Sigmoid colon (tissue), 7 donors: ENCODE data around the gene THRSP. TPM values are rescaled to one million over a fixed set of nuclear protein-coding genes. Genes with fewer than 3 reads are reported as not detected.
"Not testable (repeated sequence)": the region's sequence is repeated elsewhere in the genome, so short reads cannot be mapped to it uniquely, and the experiment has no call there.

Experiments used
- DNase-seq: peaks from one replicate; pipeline ENCODE4 v3.0.0-alpha.2; 2019
- H3K27ac ChIP-seq, 4 donors: fragments of 200-600 bp; sonication (generic); one replicate each; pipeline ENCODE4 v1.5.1; 2016 to 2019; ENCODE audit warnings: mild to moderate bottlenecking in 1 of 4
- H3K27me3 ChIP-seq, 3 donors: fragments of 200-600 bp; sonication (generic); one replicate each; pipeline ENCODE4 v1.5.1; 2019; ENCODE audit warnings: mild to moderate bottlenecking in 1 of 3
- H3K36me3 ChIP-seq, 4 donors: fragments of 200-600 bp; sonication (generic); one replicate each; pipeline ENCODE4 v1.5.1; 2016 to 2019
- H3K4me1 ChIP-seq, 4 donors: fragments of 200-600 bp; sonication (generic); one replicate each; pipeline ENCODE4 v1.5.1; 2017 to 2019
- H3K4me3 ChIP-seq, 4 donors: fragments of 200-600 bp; sonication (generic); one replicate each; pipeline ENCODE4 v1.5.1; 2017 to 2019; ENCODE audit warnings: mild to moderate bottlenecking in 2 of 4, moderate library complexity in 1 of 4
- H3K9me3 ChIP-seq, 4 donors: fragments of 200-600 bp in 3 of 4; sonication (generic) in 3 of 4; one replicate each; pipeline versions ENCODE4 v1.5.1 to v1.6.1; 2013 to 2019
- CTCF ChIP-seq, 4 experiments: fragments of 450-650 bp in 3 of 4; fragments of 200-600 bp in 1 of 4; IDR thresholded peaks; one replicate each; pipeline ENCODE4 v1.5.1; 2016 to 2019; ENCODE audit warnings: antibody characterized with exemption in 4 of 4, mild to moderate bottlenecking in 3 of 4, moderate library complexity in 2 of 4
- EP300 ChIP-seq, 4 donors: sonication (generic); formaldehyde crosslinking; IDR thresholded peaks; one replicate each; pipeline ENCODE4 v1.6.1; 2017; ENCODE audit warnings: antibody characterized with exemption in 4 of 4
- POLR2A ChIP-seq, 2 donors: fragments of 450-650 bp; IDR thresholded peaks; one replicate each; pipeline ENCODE4 v1.6.1; 2016; ENCODE audit warnings: antibody characterized with exemption in 2 of 2, mild to moderate bottlenecking in 2 of 2, moderate library complexity in 2 of 2
- POLR2AphosphoS5 ChIP-seq, 4 donors: sonication (generic); formaldehyde crosslinking; IDR thresholded peaks; one replicate each; pipeline ENCODE4 v1.6.1; 2017; ENCODE audit warnings: antibody characterized with exemption in 4 of 4
- WGBS, 2 donors: extraction: QIAGEN DNeasy Blood & Tissue Kit; methylation state at CpG; one replicate each; pipeline ENCODE4 v1.1.7; 2013; 5-methylcytosine and 5-hydroxymethylcytosine counted together
- intact Hi-C: fragments of 100-400 bp; cut with DNase I; formaldehyde crosslinking; loops from one replicate; pipeline ENCODE4 v1.15.1; 2023
- polyA plus RNA-seq, 3 donors: library from polyadenylated mRNA; stranded (reverse); fragments of 200-250 nt; gene quantifications; one replicate each; pipeline ENCODE4 v1.2.3, GENCODE V29; 2013
- total RNA-seq, 4 donors: library from RNA; depleted of rRNA; stranded (reverse); fragments of >200 nt; gene quantifications; one replicate each; pipeline ENCODE4 v1.1.0, GENCODE V29; 2016
- donor health status: healthy with polysubstance abuse.
- donor health status: Bipolar disorder and iron deficiency.
- donor health status: healthy.

THRSP gene
- total and polyA plus RNA-seq, 7 donors = 1.8 to 3.4 TPM; not detected in 5

GRCh38 chr11:78050964-78051831 lies 12.5 kb upstream of the THRSP start:
- intact Hi-C loops = no loop called here
- H3K27me3 ChIP-seq = no peaks in the 10 kb centered on the region
- H3K4me1 ChIP-seq = peaks cover 0 to 5% (median 2%) of the 10 kb centered on the region in 4 donors
- no peak overlapping the region for H3K27ac ChIP-seq
- no peaks in the 10 kb centered on the region for H3K9me3 ChIP-seq
- WGBS, 2 donors = 85 to 88% methylated on average over 6 of the region's 6 CpGs
- no peaks in the 10 kb centered on the region for H3K36me3 ChIP-seq
- DNase-seq = no peak
- TF ChIP-seq EP300 (IDR thresholded peaks at IDR 0.05) (no peak), POLR2AphosphoS5 (IDR thresholded peaks at IDR 0.05) (no peak), CTCF (IDR thresholded peaks at IDR 0.05) (no peak), POLR2A (IDR thresholded peaks at IDR 0.05) (no peak)
- H3K4me3 ChIP-seq = no peak overlapping the region

- H3K4me1 ChIP-seq = no peaks in the 10 kb centered on the region
- no peaks in the 10 kb centered on the region for H3K36me3 ChIP-seq
- no peak overlapping the region for H3K4me3 ChIP-seq
- no peak overlapping the region for H3K27ac ChIP-seq
- intact Hi-C loops = no loop called here
- H3K27me3 ChIP-seq = no peaks in the 10 kb centered on the region
- WGBS, 2 donors = 92 to 96% methylated on average over 4 of the region's 4 CpGs
- no peak for TF ChIP-seq POLR2AphosphoS5 (IDR thresholded peaks at IDR 0.05)
- no peak for TF ChIP-seq CTCF (IDR thresholded peaks at IDR 0.05)
- no peak for TF ChIP-seq POLR2A (IDR thresholded peaks at IDR 0.05)
- no peak for TF ChIP-seq EP300 (IDR thresholded peaks at IDR 0.05)
- H3K9me3 ChIP-seq = no peaks in the 10 kb centered on the region
- DNase-seq = no peak
Measured at GRCh38 chr11:78054971-78055370, 8.7 kb upstream of the THRSP start.

- no peaks in the 10 kb centered on the region for H3K27me3 ChIP-seq
- H3K9me3 ChIP-seq = no peaks in the 10 kb centered on the region
- WGBS, 2 donors = 85 to 90% methylated on average over 3 of the region's 3 CpGs
- DNase-seq = no peak
- no peak overlapping the region for H3K27ac ChIP-seq
- no peaks in the 10 kb centered on the region for H3K36me3 ChIP-seq
- intact Hi-C loops = no loop called here
- no peak for TF ChIP-seq POLR2AphosphoS5 (IDR thresholded peaks at IDR 0.05)
- TF ChIP-seq CTCF (IDR thresholded peaks at IDR 0.05) = no peak
- TF ChIP-seq POLR2A (IDR thresholded peaks at IDR 0.05) = no peak
- TF ChIP-seq EP300 (IDR thresholded peaks at IDR 0.05) = no peak
- no peak overlapping the region for H3K4me3 ChIP-seq
- peaks cover 0 to 3% (median 2%) of the 10 kb centered on the region in 4 donors for H3K4me1 ChIP-seq
Measured at GRCh38 chr11:78056093-78056492, 7.6 kb upstream of the THRSP start.

- TF ChIP-seq EP300 (IDR thresholded peaks at IDR 0.05) (no peak), CTCF (IDR thresholded peaks at IDR 0.05) (no peak), POLR2AphosphoS5 (IDR thresholded peaks at IDR 0.05) (no peak), POLR2A (IDR thresholded peaks at IDR 0.05) (no peak)
- intact Hi-C loops = no loop called here
- H3K27me3 ChIP-seq = no peaks in the 10 kb centered on the region
- H3K4me1 ChIP-seq = peaks cover 0 to 8% (median 5%) of the 10 kb centered on the region in 4 donors
- H3K27ac ChIP-seq = no peak overlapping the region
- H3K36me3 ChIP-seq = no peaks in the 10 kb centered on the region
- no peak overlapping the region for H3K4me3 ChIP-seq
- DNase-seq = no peak
- WGBS, 2 donors = 83 to 84% methylated on average over 10 of the region's 10 CpGs
- no peaks in the 10 kb centered on the region for H3K9me3 ChIP-seq
Measured at GRCh38 chr11:78057462-78058055, 6.1 kb upstream of the THRSP start.

- intact Hi-C loops, H3K9me3 ChIP-seq, H3K27ac ChIP-seq, H3K36me3 ChIP-seq, H3K4me3 ChIP-seq, H3K4me1 ChIP-seq, DNase-seq, H3K27me3 ChIP-seq: not testable (repeated sequence)
- 97% methylated on average over 9 of the region's 9 CpGs for WGBS, 2 donors
Measured at GRCh38 chr11:78059749-78060328, 3.8 kb upstream of the THRSP start.
